GM21360 (cell line): ENCODE data around the gene DDX31.

Experiments used
- ATAC-seq: cut with Tn5 transposase; IDR thresholded peaks from one replicate; pipeline ENCODE4 v1.9.1; 2021; ENCODE audit warnings: mild to moderate bottlenecking, moderate library complexity; ENCODE audit not compliant: unreplicated experiment

Gene DDX31

GRCh38 chr9:132637801-132638200, 32.0 kb downstream of the DDX31 start:
- no peak for ATAC-seq

- no peak for ATAC-seq
Measured at GRCh38 chr9:132637351-132637750, 32.4 kb downstream of the DDX31 start.

GRCh38 chr9:132634327-132634726, 35.5 kb downstream of the DDX31 start:
- no peak for ATAC-seq

- no peak for ATAC-seq
Measured at GRCh38 chr9:132632413-132633129, 37.2 kb downstream of the DDX31 start.

GRCh38 chr9:132631685-132632084, 38.1 kb downstream of the DDX31 start:
- no peak for ATAC-seq

GRCh38 chr9:132631280-132631679, 38.5 kb downstream of the DDX31 start:
- ATAC-seq = no peak

- ATAC-seq = no peak
Measured at GRCh38 chr9:132630811-132631210, 39.0 kb downstream of the DDX31 start.

- ATAC-seq = no peak
Measured at GRCh38 chr9:132630116-132630515, 39.7 kb downstream of the DDX31 start.

- no peak for ATAC-seq
Measured at GRCh38 chr9:132628746-132629145, 41.0 kb downstream of the DDX31 start.

GRCh38 chr9:132627594-132627993, 42.2 kb downstream of the DDX31 start:
- ATAC-seq = no peak

GRCh38 chr9:132627106-132627505, 42.7 kb downstream of the DDX31 start:
- ATAC-seq = no peak

GRCh38 chr9:132626285-132626684, 43.5 kb downstream of the DDX31 start:
- no peak for ATAC-seq

GRCh38 chr9:132622159-132622558, 47.6 kb downstream of the DDX31 start:
- ATAC-seq = no peak

GRCh38 chr9:132616725-132617124, 53.1 kb downstream of the DDX31 start:
- no peak for ATAC-seq

- ATAC-seq = no peak
Measured at GRCh38 chr9:132615774-132616173, 54.0 kb downstream of the DDX31 start.

GRCh38 chr9:132614324-132614723, 55.5 kb downstream of the DDX31 start:
- ATAC-seq = no peak

GRCh38 chr9:132610661-132611060, 59.1 kb downstream of the DDX31 start:
- no peak for ATAC-seq

- no peak for ATAC-seq
Measured at GRCh38 chr9:132609829-132610228, 60.0 kb downstream of the DDX31 start.

GRCh38 chr9:132609184-132609583, 60.6 kb downstream of the DDX31 start:
- no peak for ATAC-seq

GRCh38 chr9:132606066-132606465, 63.7 kb downstream of the DDX31 start:
- no peak for ATAC-seq

- no peak for ATAC-seq
Measured at GRCh38 chr9:132605387-132605786, 64.4 kb downstream of the DDX31 start.

GRCh38 chr9:132602207-132602606, 67.6 kb downstream of the DDX31 start:
- no peak for ATAC-seq

- no peak for ATAC-seq
Measured at GRCh38 chr9:132600326-132600984, 69.3 kb downstream of the DDX31 start.
